ENCODE measurements around the gene MAML3.

- no peak for TF ChIP-seq CTCF (IDR thresholded peaks at IDR 0.05; ENCODE audit: low read length)
- TF ChIP-seq EZH2 (IDR thresholded peaks at IDR 0.05; ENCODE audit: borderline replicate concordance, low read length) = no peak
Observed at GRCh38 chr4:139985401-139985800, 168.6 kb downstream of the MAML3 start.
